ENCODE results near the gene RNF150. TPM values are rescaled to one million over a fixed set of nuclear protein-coding genes. Genes with fewer than 3 reads are reported as not detected.
A peak's percentile ranks its signal among the peaks of the same experiment; 100 is the strongest.

RNF150 gene
- total RNA-seq, 4 donors from 2014 or later = 9.7 to 58.2 (median 36.6) TPM

GRCh38 chr4:140994015-140994414 lies 139.3 kb downstream of the RNF150 start:
- intact Hi-C loops (cut with DNase I; ENCODE audit: low total_unique reads) = no loop called here
- Histone ChIP-seq H3K9me3 (no peaks in the 10 kb centered on the region), H3K27me3 (no peaks in the 10 kb centered on the region), H3K27ac (peak overlapping the region; percentile 11 to 57), H3K36me3 (no peaks in the 10 kb centered on the region), H3K4me3 (no peak overlapping the region), H3K4me1 (peaks cover 0 to 4% of the 10 kb centered on the region in 2 donors)
- TF ChIP-seq CTCF (IDR thresholded peaks at IDR 0.05) (no peak), POLR2A (IDR thresholded peaks at IDR 0.05) (no peak)
- DNase-seq = no peak

- peak overlapping the region; percentile 11 to 57 for H3K27ac ChIP-seq
These were observed 139.9 kb downstream of the RNF150 start for GRCh38 chr4:140993370-140993769.

GRCh38 chr4:140989944-140990343 lies 143.3 kb downstream of the RNF150 start:
- Histone ChIP-seq H3K27ac (no peak overlapping the region), H3K27me3 (no peaks in the 10 kb centered on the region), H3K4me3 (no peak overlapping the region), H3K4me1 (peaks cover 0 to 7% of the 10 kb centered on the region in 2 donors), H3K9me3 (no peaks in the 10 kb centered on the region), H3K36me3 (no peaks in the 10 kb centered on the region)
- TF ChIP-seq POLR2A (IDR thresholded peaks at IDR 0.05) (no peak), CTCF (IDR thresholded peaks at IDR 0.05) (no peak)
- intact Hi-C loops (cut with DNase I; ENCODE audit: low total_unique reads) = no loop called here
- DNase-seq = no peak

More at GRCh38 chr4:140993370-140993769, 139.9 kb downstream of the RNF150 start:
- no peak for DNase-seq
- Histone ChIP-seq H3K4me1 (peaks cover 0 to 4% of the 10 kb centered on the region in 2 donors), H3K4me3 (no peak overlapping the region), H3K9me3 (no peaks in the 10 kb centered on the region), H3K27me3 (no peaks in the 10 kb centered on the region), H3K36me3 (no peaks in the 10 kb centered on the region)
- intact Hi-C loops (cut with DNase I; ENCODE audit: low total_unique reads) = no loop called here
- TF ChIP-seq CTCF (IDR thresholded peaks at IDR 0.05) = no peak
- TF ChIP-seq POLR2A (IDR thresholded peaks at IDR 0.05) = no peak

- H3K27me3 ChIP-seq = no peaks in the 10 kb centered on the region
- H3K4me1 ChIP-seq = peaks cover 0 to 7% of the 10 kb centered on the region in 2 donors
- no peak overlapping the region for H3K27ac ChIP-seq
- H3K36me3 ChIP-seq = no peaks in the 10 kb centered on the region
- no peak overlapping the region for H3K4me3 ChIP-seq
- TF ChIP-seq CTCF (IDR thresholded peaks at IDR 0.05) (no peak), POLR2A (IDR thresholded peaks at IDR 0.05) (no peak)
- DNase-seq = no peak
- no peaks in the 10 kb centered on the region for H3K9me3 ChIP-seq
- intact Hi-C loops (cut with DNase I; ENCODE audit: low total_unique reads) = no loop called here
These were observed 147.2 kb downstream of the RNF150 start for GRCh38 chr4:140986045-140986444.

- no peak for DNase-seq
- H3K4me3 ChIP-seq = no peak overlapping the region
- no peaks in the 10 kb centered on the region for H3K36me3 ChIP-seq
- H3K27ac ChIP-seq = no peak overlapping the region
- peaks cover 0 to 7% of the 10 kb centered on the region in 2 donors for H3K4me1 ChIP-seq
- H3K27me3 ChIP-seq = no peaks in the 10 kb centered on the region
- no peak for TF ChIP-seq CTCF (IDR thresholded peaks at IDR 0.05)
- TF ChIP-seq POLR2A (IDR thresholded peaks at IDR 0.05) = no peak
- intact Hi-C loops (cut with DNase I; ENCODE audit: low total_unique reads) = no loop called here
- H3K9me3 ChIP-seq = no peaks in the 10 kb centered on the region
These were observed 150.5 kb downstream of the RNF150 start for GRCh38 chr4:140982613-140983340.

Data from uterus (tissue), 4 donors.